ENCODE results near the gene TNNC1. TPM values are rescaled to one million over a fixed set of nuclear protein-coding genes. Genes with fewer than 3 reads are reported as not detected.

TNNC1 gene
- total RNA-seq, 1 donor: 1.4 TPM

DNA sequence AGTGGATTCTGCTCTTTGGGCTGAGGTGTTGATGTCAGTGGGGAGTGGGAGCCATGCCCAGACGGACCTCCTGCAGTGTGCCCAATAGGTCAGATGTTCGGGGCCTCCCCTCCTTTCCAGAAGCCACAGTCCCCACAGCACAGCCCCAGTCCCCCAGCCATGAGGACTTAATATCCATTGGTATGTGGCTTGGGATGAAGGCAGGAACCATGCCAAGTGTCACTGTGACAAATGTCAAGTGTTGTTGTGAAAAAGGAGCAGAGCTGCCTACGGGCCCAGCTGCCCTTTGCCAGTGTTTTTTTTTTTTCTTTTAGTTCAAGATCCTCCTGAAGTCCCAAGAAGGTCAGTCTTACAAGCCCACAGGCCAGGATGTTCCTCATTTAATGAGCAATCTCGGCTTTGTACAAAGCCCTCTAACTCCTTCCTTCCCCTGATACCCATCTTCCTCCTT is 21.1 kb downstream of the TNNC1 start:
- DNase-seq (ENCODE audit: low read depth): no peak
- TF ChIP-seq, protein P1, sequence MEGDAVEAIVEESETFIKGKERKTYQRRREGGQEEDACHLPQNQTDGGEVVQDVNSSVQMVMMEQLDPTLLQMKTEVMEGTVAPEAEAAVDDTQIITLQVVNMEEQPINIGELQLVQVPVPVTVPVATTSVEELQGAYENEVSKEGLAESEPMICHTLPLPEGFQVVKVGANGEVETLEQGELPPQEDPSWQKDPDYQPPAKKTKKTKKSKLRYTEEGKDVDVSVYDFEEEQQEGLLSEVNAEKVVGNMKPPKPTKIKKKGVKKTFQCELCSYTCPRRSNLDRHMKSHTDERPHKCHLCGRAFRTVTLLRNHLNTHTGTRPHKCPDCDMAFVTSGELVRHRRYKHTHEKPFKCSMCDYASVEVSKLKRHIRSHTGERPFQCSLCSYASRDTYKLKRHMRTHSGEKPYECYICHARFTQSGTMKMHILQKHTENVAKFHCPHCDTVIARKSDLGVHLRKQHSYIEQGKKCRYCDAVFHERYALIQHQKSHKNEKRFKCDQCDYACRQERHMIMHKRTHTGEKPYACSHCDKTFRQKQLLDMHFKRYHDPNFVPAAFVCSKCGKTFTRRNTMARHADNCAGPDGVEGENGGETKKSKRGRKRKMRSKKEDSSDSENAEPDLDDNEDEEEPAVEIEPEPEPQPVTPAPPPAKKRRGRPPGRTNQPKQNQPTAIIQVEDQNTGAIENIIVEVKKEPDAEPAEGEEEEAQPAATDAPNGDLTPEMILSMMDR (IDR thresholded peaks at IDR 0.05; ENCODE audit: insufficient read depth, low read length): no peak
- no peak overlapping the region for H3K4me3 ChIP-seq (ENCODE audit: low read depth, low read length)

DNA sequence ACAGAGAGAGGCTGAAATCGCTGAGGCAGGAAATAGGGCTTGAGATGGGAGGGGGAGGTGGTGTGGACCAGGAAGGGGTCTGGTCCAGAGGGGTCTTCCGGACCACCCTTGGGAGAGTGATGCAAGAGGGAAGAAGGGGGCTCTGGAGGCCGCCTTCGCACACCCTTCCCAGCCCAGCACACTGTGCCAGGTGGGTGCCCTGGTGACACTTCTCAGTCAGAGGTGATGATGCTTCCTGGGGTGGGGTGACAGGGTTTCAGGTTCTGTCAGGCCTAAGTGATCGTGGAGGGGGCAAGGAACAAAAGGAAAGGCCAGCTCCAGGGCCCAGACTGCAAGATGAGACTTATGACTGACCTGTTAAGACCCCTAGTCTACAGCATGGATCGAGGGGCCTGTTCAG is 21.6 kb downstream of the TNNC1 start:
- TF ChIP-seq, protein P1 (IDR thresholded peaks at IDR 0.05; ENCODE audit: insufficient read depth, low read length): no peak
- H3K4me3 ChIP-seq (ENCODE audit: low read depth, low read length): no peak overlapping the region
- no peak for DNase-seq (ENCODE audit: low read depth)

DNA sequence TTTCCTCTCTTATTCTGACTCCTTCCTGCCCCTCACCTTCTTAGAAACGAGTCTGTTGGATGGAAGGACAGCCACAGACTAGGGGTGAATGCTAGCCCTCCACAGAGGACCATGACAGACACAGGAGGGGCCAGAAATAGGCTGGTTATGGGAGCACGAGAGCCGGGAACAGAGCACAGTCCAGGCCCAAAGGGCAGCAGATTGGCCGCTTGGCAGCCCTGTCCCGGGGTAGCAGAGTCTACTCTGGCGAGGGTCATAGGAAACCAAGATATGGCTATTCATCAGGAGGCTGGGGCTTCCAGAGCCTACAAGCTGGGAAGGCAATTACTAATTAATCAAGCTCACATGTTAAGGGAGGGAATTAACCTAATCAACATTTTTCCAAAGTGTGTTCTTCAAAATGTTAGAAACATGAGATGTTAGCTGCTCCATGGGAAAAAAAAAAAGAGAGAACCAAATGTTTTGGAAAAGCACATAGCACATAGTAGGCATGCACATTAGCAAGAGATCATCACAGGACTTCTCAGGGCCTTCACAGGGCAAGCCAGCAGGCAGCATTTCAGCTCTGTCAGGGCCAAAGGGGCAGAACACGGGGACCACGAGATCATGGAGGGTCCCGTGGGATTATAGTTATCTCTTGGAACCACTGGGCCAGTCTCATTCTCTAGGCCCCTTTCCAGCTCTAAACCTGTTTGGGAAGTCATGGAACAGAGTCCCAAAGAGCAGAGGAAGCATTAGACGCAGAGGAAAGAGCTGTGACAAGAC is 22.2 kb downstream of the TNNC1 start:
- TF ChIP-seq, protein P1 (IDR thresholded peaks at IDR 0.05; ENCODE audit: insufficient read depth, low read length): no peak
- DNase-seq (ENCODE audit: low read depth): no peak
- H3K4me3 ChIP-seq (ENCODE audit: low read depth, low read length): no peak overlapping the region

DNA sequence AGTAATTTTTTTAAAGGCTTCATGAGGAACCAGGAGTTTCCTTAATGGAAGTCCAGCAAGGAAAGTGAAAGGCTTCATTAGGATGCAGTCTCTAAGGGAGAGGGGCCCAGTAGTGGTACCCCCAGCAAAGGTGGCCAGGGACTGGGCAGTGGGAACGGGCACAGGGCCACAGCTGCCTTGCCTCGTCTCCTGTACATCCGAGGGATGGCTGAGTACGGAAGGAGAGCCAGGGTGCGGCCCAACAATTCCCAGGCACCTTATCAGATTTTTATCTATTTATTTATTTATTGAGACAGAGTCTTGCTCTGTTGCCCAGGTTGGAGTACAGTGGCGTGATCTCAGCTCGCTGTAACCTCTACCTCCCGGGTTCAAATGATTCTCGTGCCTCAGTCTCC is 23.4 kb downstream of the TNNC1 start:
- no peak overlapping the region for H3K4me3 ChIP-seq (ENCODE audit: low read depth, low read length)
- TF ChIP-seq, protein P1 (IDR thresholded peaks at IDR 0.05; ENCODE audit: insufficient read depth, low read length): no peak
- DNase-seq (ENCODE audit: low read depth): no peak

DNA sequence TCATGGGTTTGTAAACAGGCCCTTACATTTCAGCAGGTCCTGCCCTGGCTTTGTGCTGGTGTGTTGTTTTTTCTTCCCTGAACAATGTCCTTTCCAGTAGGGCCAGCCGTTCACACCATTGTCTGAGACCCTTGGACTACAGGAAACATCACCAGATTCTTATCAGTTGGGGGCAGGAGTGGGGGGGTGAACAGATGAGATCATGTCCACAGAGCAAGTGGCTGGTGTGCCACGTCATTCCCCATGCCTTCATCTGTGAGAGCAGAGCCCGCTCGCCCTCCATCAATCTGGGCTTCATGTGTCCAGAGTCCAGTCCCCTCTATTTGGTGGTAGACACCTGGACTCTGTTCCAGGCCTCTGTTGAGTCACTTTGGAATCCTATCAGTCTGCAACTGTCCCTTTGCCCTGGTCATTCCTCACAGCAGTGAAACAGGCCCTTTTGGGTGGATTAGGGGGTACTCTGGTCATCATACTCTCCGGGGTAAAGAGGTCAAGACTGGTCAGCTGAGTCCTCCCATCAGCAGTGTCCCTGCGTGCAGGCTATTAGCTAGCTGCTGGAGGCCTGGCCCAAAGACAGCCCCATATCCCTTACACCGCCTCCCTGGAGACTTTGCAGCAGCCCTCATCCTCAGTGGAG is 23.9 kb downstream of the TNNC1 start:
- DNase-seq (ENCODE audit: low read depth): no peak
- TF ChIP-seq, protein P1 (IDR thresholded peaks at IDR 0.05; ENCODE audit: insufficient read depth, low read length): no peak
- no peak overlapping the region for H3K4me3 ChIP-seq (ENCODE audit: low read depth, low read length)

DNA sequence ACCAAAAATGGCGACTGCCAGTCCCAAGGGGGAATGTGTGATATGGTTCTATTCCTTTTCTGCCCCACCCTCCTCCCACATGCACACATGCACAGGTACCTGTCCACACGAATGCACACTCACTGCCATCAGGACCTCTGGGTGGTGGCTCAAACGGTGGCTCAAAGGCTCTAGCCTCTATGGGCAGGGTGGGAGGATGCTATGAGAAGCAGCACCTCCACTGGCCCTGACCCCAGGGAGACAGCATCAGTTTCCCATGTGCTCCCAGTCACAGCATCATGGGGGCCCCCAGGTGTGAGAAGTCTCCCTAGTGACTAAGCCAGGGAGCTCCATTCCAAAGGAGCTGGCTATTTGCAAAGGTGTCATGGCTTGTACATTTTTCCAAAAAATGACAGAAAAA is 24.8 kb downstream of the TNNC1 start:
- no peak for DNase-seq (ENCODE audit: low read depth)
- TF ChIP-seq, protein P1 (IDR thresholded peaks at IDR 0.05; ENCODE audit: insufficient read depth, low read length): no peak
- no peak overlapping the region for H3K4me3 ChIP-seq (ENCODE audit: low read depth, low read length)

Measured in fibroblast of the aortic adventitia (primary cell).